ENCODE data around the gene LHPP.
A peak's percentile ranks its signal among the peaks of the same experiment; 100 is the strongest.

LHPP gene

GRCh38 chr10:124417895-124418725, 43.5 kb upstream of the LHPP start:
- Histone ChIP-seq H4K20me1 (ENCODE audit: insufficient read depth) (no peaks in the 10 kb centered on the region), H3K79me2 (ENCODE audit: insufficient read depth, low read depth) (peaks cover 35% of the 10 kb centered on the region), H2AFZ (ENCODE audit: low read depth) (peak overlapping the region; percentile 59), H3K4me1 (ENCODE audit: low read depth, poor library complexity, severe bottlenecking) (peaks cover 21% of the 10 kb centered on the region), H3K27me3 (ENCODE audit: insufficient read depth, low read depth) (no peaks in the 10 kb centered on the region), H3K4me3 (IDR thresholded peaks at IDR 0.05; ENCODE audit: insufficient read depth, low read depth, low read length) (no peak overlapping the region), H3K36me3 (ENCODE audit: insufficient read depth) (no peaks in the 10 kb centered on the region), H3K27ac (no peak overlapping the region), H3K9ac (peak overlapping the region; percentile 55), H3K4me2 (peak overlapping the region; percentile 72)
- TF ChIP-seq CTCF (conservative IDR thresholded peaks at IDR 0.05; ENCODE audit: low read depth, low read length), result no peak; the same call in 1 of the 2 replicates

- Histone ChIP-seq H4K20me1 (ENCODE audit: insufficient read depth) (no peaks in the 10 kb centered on the region), H3K9ac (peak within 1 kb of the TSS; percentile 55), H2AFZ (ENCODE audit: low read depth) (peak within 1 kb of the TSS; percentile 73), H3K27me3 (ENCODE audit: insufficient read depth, low read depth) (no peaks in the 10 kb centered on the region), H3K36me3 (ENCODE audit: insufficient read depth) (no peaks in the 10 kb centered on the region), H3K79me2 (ENCODE audit: insufficient read depth, low read depth) (peaks cover 28% of the 10 kb centered on the region), H3K4me3 (IDR thresholded peaks at IDR 0.05; ENCODE audit: insufficient read depth, low read depth, low read length) (no peak within 1 kb of the TSS), H3K27ac (peak within 1 kb of the TSS; percentile 54), H3K4me1 (ENCODE audit: low read depth, poor library complexity, severe bottlenecking) (peaks cover 21% of the 10 kb centered on the region), H3K4me2 (peak within 1 kb of the TSS; percentile 83)
- no peak for TF ChIP-seq CTCF (conservative IDR thresholded peaks at IDR 0.05; ENCODE audit: low read depth, low read length)
Observed at GRCh38 chr10:124418726-124419501, 42.7 kb upstream of the LHPP start, which contains the start of gene OAT. OAT (minus strand) TSS chr10:124418923; CDS start chr10:124412171, 6,752 bp downstream.

DNA sequence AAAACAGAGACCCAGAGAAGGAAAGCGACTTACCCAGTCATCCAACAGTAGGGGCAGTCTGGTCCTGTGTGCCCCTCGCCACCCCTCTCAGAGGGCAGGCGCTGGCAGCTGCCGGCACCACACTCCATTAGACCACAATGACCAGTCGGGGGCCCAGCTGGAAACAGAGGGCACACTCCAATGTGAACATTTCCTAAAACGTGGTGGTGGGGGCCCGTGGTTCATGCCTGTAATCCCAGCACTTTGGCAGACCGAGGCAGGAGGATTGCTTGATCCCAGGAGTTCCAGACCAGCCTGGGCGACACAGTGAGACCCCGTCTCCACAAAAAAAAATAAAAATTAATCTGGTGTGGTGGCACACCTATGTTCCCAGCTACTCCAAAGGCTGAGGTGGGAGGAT, 42.0 kb upstream of the LHPP start:
- Histone ChIP-seq H3K27ac (no peak overlapping the region), H2AFZ (ENCODE audit: low read depth) (peak overlapping the region; percentile 73), H3K36me3 (ENCODE audit: insufficient read depth) (no peaks in the 10 kb centered on the region), H3K79me2 (ENCODE audit: insufficient read depth, low read depth) (peaks cover 22% of the 10 kb centered on the region), H4K20me1 (ENCODE audit: insufficient read depth) (no peaks in the 10 kb centered on the region), H3K9ac (peak overlapping the region; percentile 43; the same call in 1 of the 2 replicates), H3K4me1 (ENCODE audit: low read depth, poor library complexity, severe bottlenecking) (peaks cover 21% of the 10 kb centered on the region), H3K4me3 (IDR thresholded peaks at IDR 0.05; ENCODE audit: insufficient read depth, low read depth, low read length) (no peak overlapping the region), H3K27me3 (ENCODE audit: insufficient read depth, low read depth) (no peaks in the 10 kb centered on the region), H3K4me2 (peak overlapping the region; percentile 83)
- TF ChIP-seq CTCF (conservative IDR thresholded peaks at IDR 0.05; ENCODE audit: low read depth, low read length), result no peak

DNA sequence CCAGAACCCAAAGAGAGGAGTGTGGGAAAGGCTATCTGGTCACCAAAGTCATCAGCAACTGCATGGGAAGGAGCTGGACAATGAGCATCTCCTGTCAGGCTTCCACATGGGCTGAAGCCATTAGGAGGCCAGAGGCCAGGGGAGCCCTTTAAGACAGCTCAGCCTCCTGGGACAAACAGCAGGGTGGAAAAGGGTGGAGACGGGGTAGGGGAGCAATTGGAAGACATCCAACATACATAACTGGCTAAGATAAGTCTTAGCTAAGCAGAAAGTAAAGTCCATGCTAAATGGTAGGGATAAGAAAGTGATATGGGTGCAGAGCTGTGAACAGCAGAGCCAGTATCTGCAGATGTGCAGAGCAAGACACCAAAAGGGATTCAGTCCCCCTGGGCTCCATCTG, 41.4 kb upstream of the LHPP start:
- no peaks in the 10 kb centered on the region for H3K27me3 ChIP-seq (ENCODE audit: insufficient read depth, low read depth)
- H3K4me1 ChIP-seq (ENCODE audit: low read depth, poor library complexity, severe bottlenecking), result peaks cover 19% of the 10 kb centered on the region
- H2AFZ ChIP-seq (ENCODE audit: low read depth), result no peak overlapping the region
- no peak overlapping the region for H3K27ac ChIP-seq
- no peak for TF ChIP-seq CTCF (conservative IDR thresholded peaks at IDR 0.05; ENCODE audit: low read depth, low read length)
- H3K4me3 ChIP-seq (IDR thresholded peaks at IDR 0.05; ENCODE audit: insufficient read depth, low read depth, low read length), result no peak overlapping the region
- H4K20me1 ChIP-seq (ENCODE audit: insufficient read depth), result no peaks in the 10 kb centered on the region
- H3K4me2 ChIP-seq, result no peak overlapping the region
- H3K79me2 ChIP-seq (ENCODE audit: insufficient read depth, low read depth), result peaks cover 20% of the 10 kb centered on the region
- no peak overlapping the region for H3K9ac ChIP-seq
- no peaks in the 10 kb centered on the region for H3K36me3 ChIP-seq (ENCODE audit: insufficient read depth)
